Epithelial cell of esophagus (primary cell): ENCODE results near the gene KMT2A.
"Not testable (repeated sequence)": the region's sequence is repeated elsewhere in the genome, so short reads cannot be mapped to it uniquely, and the experiment has no call there.

ENCODE experiments used
- DNase-seq: peaks from one replicate; pipeline ENCODE4 v3.0.0; 2010; ENCODE audit warnings: low read depth
- H3K4me3 ChIP-seq: 2 replicates; pipeline ENCODE4 v1.5.1; 2011; ENCODE audit warnings: mild to moderate bottlenecking, low read length, control low read depth
- TF ChIP-seq, protein P1 (sequence below): IDR thresholded peaks from 2 replicates; pipeline ENCODE4 v1.5.1; 2011; ENCODE audit warnings: low read depth, mild to moderate bottlenecking, low read length, control low read depth, inconsistent platforms; ENCODE audit not compliant: insufficient read depth; ENCODE audit errors: missing control alignments

Gene KMT2A

DNA sequence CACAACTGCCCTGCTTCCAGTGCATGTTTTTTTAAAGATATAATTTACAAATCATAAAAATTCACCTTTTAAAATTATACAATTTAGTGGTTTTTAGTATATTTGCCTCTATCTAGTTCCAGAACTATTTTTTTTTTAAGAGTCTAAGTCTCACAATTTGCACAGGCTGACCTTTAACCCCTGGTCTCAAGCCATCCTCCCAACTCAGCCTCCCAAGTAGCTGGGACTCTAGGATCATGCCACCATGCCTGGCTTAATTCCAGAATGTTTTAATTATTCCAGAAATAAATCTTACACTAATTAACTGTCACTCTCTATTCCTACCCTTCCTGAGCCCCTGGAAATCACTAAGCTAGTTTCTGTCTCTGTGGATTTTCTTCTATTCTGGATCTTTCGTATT, 134.5 kb downstream of the KMT2A start:
- DNase-seq = no peak
- H3K4me3 ChIP-seq = no peak overlapping the region
- TF ChIP-seq, protein P1, sequence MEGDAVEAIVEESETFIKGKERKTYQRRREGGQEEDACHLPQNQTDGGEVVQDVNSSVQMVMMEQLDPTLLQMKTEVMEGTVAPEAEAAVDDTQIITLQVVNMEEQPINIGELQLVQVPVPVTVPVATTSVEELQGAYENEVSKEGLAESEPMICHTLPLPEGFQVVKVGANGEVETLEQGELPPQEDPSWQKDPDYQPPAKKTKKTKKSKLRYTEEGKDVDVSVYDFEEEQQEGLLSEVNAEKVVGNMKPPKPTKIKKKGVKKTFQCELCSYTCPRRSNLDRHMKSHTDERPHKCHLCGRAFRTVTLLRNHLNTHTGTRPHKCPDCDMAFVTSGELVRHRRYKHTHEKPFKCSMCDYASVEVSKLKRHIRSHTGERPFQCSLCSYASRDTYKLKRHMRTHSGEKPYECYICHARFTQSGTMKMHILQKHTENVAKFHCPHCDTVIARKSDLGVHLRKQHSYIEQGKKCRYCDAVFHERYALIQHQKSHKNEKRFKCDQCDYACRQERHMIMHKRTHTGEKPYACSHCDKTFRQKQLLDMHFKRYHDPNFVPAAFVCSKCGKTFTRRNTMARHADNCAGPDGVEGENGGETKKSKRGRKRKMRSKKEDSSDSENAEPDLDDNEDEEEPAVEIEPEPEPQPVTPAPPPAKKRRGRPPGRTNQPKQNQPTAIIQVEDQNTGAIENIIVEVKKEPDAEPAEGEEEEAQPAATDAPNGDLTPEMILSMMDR = no peak

GRCh38 chr11:118571701-118572060, 135.4 kb downstream of the KMT2A start:
- H3K4me3 ChIP-seq = peak overlapping the region; percentile 90
- DNase-seq = not testable (repeated sequence)

DNA sequence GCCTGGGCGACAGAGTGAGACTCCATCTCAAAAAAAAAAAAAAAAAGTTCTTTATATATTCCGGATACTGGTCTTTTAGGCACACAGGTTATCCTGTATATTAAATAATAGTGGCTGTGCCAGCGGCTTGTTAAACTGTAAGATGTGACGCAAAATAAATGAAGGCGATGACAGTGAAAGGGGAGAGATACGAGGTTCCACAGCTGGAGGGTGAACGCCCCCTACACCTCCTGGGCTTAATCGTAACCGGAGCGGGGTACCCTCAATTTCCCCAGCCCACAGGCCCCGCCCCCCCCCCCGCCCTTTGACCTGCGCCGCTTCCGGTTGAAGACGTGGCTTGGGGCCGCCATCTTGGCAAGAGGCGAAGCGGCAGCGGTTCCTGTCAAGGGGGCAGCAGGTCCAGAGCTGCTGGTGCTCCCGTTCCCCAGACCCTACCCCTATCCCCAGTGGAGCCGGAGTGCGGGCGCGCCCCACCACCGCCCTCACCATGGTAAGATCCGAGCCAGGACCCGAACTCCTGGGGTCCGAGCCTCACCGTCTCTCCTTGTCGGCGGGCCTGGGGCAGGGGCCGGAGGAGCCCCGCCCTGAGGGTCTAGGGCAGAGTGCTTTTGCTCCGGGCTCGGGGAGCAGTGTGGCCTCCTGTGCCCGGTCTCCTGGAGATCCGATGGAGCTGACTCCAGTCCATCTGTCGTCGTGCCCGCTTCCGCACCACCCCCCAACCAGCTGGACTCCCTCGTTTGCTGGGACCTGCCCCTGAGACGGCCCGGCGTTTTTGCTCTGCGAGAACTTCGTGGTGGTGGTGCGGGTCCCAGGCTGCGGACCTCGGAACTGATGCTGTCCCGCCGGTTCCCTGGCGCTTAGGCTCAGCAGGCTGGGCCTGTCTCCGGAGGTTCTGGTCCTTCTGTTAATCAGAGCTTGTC, 136.0 kb downstream of the KMT2A start, which contains the start of gene ARCN1:
ARCN1 (plus strand) TSS at position 349 of the 920 bp plus-strand sequence; CDS start at position 488, 139 bp downstream.
- H3K4me3 ChIP-seq = peak within 1 kb of the TSS; percentile 90
- TF ChIP-seq, protein P1 = no peak
- peak; percentile 71 for DNase-seq

DNA sequence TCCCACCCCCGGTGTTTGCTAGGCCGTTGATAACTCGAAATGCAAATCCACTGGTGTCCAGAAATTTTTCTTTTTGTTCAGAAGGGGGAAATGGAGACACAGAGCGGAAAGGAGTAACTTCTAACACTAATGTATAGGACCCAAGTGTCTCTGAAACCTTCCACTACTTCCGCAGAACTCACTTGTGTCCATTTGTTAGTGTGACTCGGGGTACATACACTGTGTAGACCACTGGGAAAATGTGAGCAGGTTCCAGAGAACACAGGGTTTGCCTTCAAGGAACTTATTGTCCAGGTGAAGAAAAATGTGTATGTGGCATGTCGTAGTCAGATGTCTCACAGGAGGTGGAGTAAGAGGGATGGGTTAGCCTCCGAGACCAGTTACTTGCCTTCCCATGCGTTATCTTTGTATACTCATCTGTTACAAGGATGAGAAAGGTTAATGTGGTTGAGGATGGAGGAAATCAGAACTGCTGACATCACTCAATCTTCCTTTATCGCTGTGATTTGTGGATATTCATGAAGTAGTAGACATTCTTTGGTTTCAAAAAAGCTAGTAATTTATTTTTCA, 136.8 kb downstream of the KMT2A start:
- DNase-seq = peak; percentile 62

DNA sequence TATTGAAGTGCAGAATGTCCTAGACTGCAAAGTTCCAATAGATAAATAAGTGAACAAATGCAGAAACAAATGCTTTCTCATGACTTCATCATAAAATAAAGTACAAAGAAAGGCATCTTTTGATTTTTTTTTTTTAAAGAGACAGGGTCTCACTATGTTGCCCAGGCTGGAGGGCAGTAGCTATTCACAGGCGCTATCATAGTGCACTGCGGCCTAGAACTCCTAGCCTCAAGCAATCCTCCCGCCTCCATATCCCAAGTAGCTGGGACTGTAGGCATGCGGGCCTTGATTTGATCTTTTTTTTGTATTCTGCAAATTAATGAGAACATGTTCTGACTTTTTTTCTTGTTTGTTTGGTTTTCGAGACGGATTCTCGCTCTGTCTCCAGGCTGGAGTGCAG, 138.3 kb downstream of the KMT2A start:
- DNase-seq = no peak
- H3K4me3 ChIP-seq = no peak overlapping the region
- TF ChIP-seq, protein P1 = no peak

More for the DNA sequence above, 136.8 kb downstream of the KMT2A start:
- H3K4me3 ChIP-seq = peak overlapping the region; percentile 90
- TF ChIP-seq, protein P1 = no peak
